Dermis blood vessel endothelial cell (primary cell): ENCODE data around the gene CAPRIN2. TPM values are rescaled to one million over a fixed set of nuclear protein-coding genes. Genes with fewer than 3 reads are reported as not detected.

Experiments used
- DNase-seq: peaks from one replicate; pipeline ENCODE4 v3.0.0; 2010
- total RNA-seq: library from RNA; depleted of rRNA; stranded (reverse); fragments of >200 nt; gene quantifications from 2 replicates; pipeline ENCODE4 v1.2.3, GENCODE V29; 2014

Gene CAPRIN2
- total RNA-seq, 1 donor from 2014 or later = 13.4 TPM

DNA sequence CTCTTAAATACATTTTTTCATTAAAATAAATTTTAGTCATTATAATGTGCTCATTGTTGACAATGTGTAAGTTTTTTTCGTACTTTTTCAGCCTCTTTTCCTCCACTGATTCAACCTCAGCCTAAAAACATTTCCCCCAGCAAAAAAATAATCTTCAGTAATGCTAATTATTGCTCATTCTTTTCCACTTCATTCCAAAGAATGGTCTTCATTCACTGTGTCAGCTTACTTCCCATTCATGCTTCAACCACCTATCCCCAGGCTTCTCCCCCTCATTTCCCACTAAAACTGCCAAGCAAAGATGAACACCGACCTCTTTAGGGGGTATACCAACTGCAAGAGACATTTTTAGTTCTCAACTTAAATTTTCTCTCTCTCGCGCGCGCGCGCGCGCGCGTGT, 56.4 kb downstream of the CAPRIN2 start:
- DNase-seq = no peak

DNA sequence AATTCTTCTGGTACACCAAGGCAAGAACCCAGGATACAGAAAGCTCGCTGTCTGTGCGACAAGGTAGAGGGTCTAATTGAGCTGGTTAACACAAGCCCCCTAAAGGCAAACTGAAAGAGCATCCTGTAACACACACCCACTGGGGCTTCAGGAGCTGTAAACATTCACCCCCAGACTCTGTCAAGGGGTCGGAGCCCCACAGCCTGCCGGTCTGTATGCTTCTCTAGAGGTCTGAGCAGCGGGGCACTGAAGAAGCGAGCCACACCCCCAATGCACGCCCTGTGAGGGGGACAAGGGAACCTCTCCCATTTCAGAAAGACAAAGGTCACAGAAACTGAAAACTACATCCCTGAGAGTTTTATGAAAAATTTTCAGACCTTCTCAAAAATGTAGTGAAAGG, 57.8 kb downstream of the CAPRIN2 start:
- DNase-seq = no peak

DNA sequence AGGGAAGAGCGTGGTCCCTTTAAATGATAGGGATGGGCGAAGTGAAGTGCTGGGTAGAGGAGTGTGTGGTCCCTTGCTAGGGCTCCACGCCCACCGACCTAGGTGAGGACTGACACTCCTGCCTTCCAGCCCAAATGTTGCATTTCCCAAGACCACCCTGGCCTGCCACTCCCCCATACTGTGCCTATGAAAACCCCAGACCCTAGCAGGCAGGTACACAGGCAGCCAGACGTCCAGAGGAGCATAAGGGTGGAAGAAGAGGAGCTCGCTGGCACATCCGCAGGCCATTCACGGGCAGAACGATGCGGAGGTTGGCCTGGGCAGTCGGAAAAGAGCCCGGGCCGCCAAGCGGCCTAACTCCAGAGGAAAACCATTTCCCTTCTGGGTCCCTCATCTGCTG, 58.3 kb downstream of the CAPRIN2 start:
- no peak for DNase-seq

DNA sequence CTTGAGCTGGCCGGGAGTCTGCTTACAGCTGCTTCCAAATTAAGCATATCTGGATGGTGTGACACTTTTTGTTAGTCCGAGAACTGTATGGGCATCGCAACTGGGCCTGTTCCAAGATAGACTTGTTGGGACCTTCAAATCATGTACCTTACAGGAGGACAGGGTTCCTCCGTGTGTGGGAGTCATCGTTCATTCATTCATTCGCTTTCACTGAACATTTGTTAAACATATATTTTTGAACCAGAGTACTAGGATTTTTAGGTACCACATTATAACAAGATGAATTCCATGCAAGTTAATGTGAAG, 58.7 kb downstream of the CAPRIN2 start:
- no peak for DNase-seq

DNA sequence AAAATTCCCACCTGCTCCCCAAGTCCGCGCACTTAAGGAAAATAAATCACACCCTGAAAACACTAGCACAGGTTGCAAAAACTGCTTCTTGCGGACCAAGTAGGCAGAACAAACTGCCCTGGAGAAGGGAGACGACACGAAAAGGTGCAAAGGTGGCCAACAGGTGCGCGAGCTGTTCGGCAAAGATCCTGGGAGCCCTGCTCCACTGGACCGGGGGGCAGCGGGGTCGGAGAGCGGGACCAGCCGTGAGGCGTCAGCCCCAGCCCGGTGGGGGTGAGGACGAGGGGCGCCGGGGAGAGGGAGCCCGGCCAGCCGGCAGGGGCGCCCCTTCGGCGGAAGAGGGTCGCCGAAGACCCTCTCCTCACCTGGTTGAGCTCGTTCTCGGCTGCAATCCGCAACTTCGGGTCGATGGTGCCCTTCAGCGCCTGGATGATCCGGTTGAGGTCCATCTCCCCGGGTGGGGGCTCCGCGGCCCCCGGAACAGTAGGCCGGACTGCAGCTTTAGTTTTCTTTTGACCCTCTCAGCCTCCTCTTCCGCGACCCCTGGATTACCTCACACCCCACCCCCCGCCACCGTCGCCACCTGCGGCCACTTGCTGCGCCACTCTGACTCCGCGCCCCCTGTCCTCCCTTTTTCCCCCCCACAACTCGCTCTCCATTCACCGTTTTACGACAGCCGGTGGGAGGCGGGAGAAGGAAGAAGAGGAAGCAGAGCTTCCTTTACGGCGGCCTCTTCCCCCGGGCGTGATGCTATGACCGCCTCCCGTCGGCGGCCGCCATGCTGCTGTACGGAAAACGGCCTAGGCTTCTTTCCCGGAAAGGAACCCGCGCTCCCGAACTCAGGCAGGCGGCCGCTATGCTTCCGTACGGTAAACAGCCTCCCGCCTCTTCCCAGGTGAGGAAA, 59.3 kb downstream of the CAPRIN2 start, which contains the start of gene IPO8:
Gene IPO8 (minus strand): TSS at position 671 of the 904 bp plus-strand sequence. CDS start 222 bp downstream, at position 449.
- peak; percentile 93 for DNase-seq

DNA sequence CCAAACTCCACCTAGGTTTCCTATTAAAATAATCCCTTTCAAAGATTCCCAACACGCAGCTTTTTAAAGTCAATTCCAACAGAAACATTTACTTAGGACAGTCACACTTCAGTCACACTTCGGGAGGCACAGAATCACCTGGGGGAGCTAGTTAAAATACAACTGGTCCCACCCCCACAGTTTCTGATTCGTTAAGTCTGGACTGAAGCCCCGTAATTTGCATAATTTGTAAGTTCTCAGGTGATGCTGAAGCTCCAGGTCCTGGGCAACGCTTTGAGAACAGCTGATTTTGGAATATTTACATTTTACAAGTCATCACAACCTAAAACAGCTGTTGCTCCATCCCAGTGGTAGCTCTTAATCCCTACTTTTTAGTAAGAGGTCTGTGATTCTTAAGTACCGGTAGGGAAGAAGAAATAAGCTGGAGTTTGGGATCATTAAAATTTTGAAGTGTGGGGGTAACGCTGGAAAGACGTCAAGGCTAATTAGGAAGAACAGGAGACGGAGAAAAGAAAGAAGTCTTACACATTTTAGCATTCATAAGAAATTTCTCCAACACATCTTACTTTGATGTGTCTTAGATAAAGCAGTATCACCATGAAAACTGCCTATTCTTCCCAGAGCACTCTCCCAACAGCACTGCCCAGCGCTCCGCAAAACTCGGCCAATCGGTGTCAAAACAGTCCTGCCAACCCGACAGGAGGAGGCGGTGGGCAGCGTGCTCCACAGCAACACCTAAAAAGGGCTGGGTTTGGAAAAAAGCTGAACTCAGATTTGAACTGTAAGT, 60.1 kb downstream of the CAPRIN2 start:
- peak; percentile 69 for DNase-seq

DNA sequence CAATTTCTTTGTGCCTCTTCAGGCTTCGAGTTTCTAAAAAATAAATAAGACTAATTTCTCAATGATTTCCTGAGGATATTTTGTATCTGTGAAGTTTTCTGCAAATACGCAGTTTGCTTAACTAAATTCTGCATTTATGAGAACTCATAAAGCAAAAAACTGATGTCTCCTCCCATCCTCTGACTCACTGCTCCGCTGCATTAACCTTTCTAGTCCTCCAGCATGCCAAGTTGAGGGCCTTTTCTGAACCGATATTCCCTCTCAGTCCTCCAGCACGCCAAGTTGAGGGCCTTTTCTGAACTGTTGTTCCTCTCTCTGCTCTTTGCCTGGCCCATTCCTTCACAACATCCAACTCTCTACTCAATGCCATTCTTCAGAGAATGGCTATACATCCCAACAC, 62.3 kb downstream of the CAPRIN2 start:
- DNase-seq = no peak

DNA sequence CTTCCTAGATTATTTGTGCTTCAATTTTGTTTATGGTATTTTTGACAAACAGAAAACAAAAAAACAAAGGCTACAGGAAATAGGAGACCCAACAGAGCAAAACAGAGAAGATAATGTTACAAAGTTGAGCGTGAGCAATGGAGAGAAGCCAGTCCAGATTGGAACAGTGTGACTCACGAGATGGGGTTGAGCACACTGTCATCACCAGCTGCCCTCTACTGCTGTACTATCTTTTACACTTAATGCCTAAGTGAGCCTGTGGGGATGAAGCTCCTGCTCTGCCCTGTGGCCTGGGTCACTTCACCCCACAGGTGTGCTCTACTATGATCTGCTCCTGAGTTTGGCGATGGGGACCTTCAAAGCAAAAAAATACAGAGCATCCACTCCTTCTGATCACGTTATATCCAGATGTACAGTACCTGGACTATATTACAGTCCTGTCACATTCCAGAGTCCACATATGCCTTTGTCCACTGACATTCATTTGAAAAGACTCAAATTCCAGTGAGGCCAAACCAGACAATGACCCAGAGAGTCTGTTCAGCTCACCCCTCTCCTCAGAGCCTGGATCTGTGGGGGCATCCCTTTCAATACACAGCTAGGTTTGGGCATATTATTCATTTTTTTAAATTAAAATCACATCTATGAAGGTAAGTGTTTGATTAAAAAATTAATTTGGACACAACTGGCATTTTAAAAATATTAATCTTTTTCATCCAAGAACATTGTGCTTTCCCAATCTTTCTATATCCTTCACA, 63.5 kb downstream of the CAPRIN2 start:
- peak; percentile 40 for DNase-seq

DNA sequence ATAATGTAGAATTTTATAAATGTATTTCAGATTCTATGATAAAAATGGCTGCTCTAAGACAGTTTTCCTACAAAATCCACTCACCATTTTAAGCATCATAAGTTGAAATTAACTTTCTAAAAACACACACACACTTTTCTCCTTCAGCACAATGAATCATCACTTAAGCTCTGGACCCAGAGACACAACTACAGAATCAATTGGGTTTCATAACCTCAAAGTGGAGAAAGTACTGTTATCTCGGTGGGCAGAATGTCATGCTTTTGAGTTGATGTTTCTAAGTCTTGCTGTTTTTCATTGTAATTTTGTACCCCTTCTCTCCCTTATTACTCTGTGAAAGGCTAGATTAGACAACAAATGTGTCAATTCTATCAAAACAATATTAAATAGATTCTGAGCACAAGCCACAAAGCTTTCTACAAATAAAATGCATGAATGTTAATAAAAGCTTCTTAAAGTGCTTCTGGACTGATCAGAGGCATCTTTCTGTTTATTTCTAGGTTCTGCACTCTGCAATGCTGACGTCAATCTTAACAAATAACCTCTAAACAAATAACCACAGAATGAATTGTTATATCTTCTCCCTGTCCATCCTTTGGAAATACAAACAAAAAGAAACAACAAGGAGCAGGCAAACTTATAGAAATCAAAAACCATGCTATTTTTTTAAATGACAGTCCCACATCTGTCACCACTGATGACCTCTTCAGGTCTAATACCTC, 67.3 kb downstream of the CAPRIN2 start:
- no peak for DNase-seq

DNA sequence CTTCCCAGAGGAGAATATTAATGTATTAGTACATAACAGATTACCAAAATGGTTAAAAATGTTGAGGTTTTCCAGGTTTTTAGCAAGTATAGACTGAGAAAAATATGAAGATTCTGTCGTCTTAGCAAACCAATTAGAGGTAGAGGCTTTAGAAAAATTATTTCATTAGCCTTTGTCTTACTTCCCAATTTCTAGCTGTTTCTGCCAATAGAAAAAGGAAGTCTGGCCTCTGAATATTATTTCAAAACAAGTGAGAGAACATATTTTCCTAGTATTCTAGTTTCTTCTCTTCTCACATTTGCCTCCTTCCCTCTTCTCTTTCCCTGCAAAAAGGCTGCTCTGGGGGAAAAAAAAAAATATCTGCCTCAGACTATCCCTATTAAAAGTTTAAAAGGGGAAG, 75.5 kb downstream of the CAPRIN2 start:
- no peak for DNase-seq

DNA sequence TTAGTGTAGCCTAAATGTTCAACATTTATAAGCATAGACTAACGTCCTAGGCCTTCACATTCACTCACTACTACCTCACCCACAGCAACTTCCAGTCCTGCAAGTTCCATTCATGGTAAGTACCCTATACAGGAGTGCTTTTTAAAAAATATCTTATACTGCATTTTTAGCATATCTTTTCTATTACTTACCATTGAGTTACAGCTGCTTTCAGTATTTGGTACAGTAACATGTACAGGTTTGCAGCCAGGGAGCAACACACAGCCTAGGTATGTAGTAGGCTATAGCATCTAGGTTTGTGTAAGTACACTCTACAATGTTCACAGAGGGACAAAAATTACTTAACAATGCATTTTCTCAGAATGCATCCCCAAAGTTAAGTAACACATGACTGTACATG, 76.5 kb downstream of the CAPRIN2 start:
- no peak for DNase-seq

DNA sequence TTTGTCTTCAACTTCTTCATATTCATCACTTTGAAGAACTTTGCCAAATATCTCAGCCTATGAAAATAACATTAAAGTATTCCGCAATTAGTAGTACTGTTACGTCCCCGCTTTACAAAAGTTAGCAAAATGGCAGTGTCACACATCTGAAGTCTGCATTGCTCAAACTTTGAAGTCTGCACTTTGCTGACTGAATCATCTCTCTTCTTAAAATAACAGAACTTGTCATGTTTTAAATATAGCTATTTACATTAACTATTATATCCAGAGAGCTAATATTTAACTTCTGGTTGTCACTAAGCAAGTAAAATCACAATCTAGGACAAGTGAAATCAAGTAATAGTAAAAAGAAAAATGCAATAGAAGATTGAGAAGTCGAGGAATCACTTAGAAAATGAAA, 93.5 kb downstream of the CAPRIN2 start:
- no peak for DNase-seq

Other genes starting within 250 kb of the CAPRIN2 start
- gene IPO8, start 59.1 kb downstream of the CAPRIN2 start, total RNA-seq = 42.7 and 78.3 TPM in 2 replicates
- gene TSPAN11, start 171.8 kb upstream of the CAPRIN2 start, total RNA-seq = 7.7 and 11.4 TPM in 2 replicates